ENCODE results near the gene FAM50A.

GRCh38 chrX:154471839-154472684 is 28.1 kb downstream of the FAM50A start:
- TF ChIP-seq POLR2AphosphoS5 (IDR thresholded peaks at IDR 0.05; ENCODE audit: low read depth, low read length) (no peak), TAF1 (IDR thresholded peaks at IDR 0.05; ENCODE audit: borderline replicate concordance, insufficient read depth, low read length) (no peak), SIN3A (IDR thresholded peaks at IDR 0.05; ENCODE audit: borderline replicate concordance, insufficient read depth, low read length) (no peak)
